Peyer's patch (tissue), 4 donors: ENCODE results near the gene ATG16L2. TPM values are rescaled to one million over a fixed set of nuclear protein-coding genes. Genes with fewer than 3 reads are reported as not detected.
"Not testable (repeated sequence)": the region's sequence is repeated elsewhere in the genome, so short reads cannot be mapped to it uniquely, and the experiment has no call there.

Experiments
- DNase-seq, 3 donors: peaks; one replicate each; pipeline ENCODE4 v3.0.0-alpha.2; 2017 to 2019
- H3K27ac ChIP-seq, 4 donors: fragments of 200-600 bp; sonication (generic); one replicate each; pipeline ENCODE4 v1.5.1; 2016 to 2019
- H3K27me3 ChIP-seq, 2 donors: fragments of 200-600 bp; sonication (generic); one replicate each; pipeline ENCODE4 v1.5.1; 2019
- H3K36me3 ChIP-seq, 3 donors: fragments of 200-600 bp; sonication (generic); one replicate each; pipeline ENCODE4 v1.5.1; 2016 to 2019
- H3K4me1 ChIP-seq, 4 donors: fragments of 200-600 bp; sonication (generic); one replicate each; pipeline ENCODE4 v1.5.1; 2016 to 2019
- H3K4me3 ChIP-seq, 4 donors: fragments of 200-600 bp; sonication (generic); 1 replicate in 3 of 4; 2 replicates in 1 of 4; pipeline ENCODE4 v1.5.1; 2016 to 2019; ENCODE audit warnings: mild to moderate bottlenecking in 1 of 4
- H3K9me3 ChIP-seq, 4 donors: fragments of 200-600 bp; sonication (generic); one replicate each; pipeline ENCODE4 v1.5.1; 2016 to 2019; ENCODE audit warnings: mild to moderate bottlenecking in 1 of 4
- CTCF ChIP-seq, 6 experiments: fragments of 450-650 bp in 4 of 6; fragments of 200-600 bp in 2 of 6; sonication (generic) in 1 of 6; IDR thresholded peaks; one replicate each; pipeline ENCODE4 v1.5.1; 2017 to 2019; ENCODE audit warnings: antibody characterized with exemption in 6 of 6, mild to moderate bottlenecking in 3 of 6, moderate library complexity in 1 of 6
- POLR2A ChIP-seq, 2 donors: fragments of 450-650 bp; IDR thresholded peaks; one replicate each; pipeline ENCODE4 v1.5.1; 2017; ENCODE audit warnings: antibody characterized with exemption in 2 of 2, mild to moderate bottlenecking in 2 of 2, moderate library complexity in 2 of 2
- total RNA-seq, 4 donors: library from RNA; depleted of rRNA; stranded (reverse); fragments of >200 nt; gene quantifications; one replicate each; pipeline ENCODE4 v1.1.0, GENCODE V29; 2016

ATG16L2 gene
- total RNA-seq, 4 donors from 2014 or later, result 39.9 to 226 (median 65.0) TPM

GRCh38 chr11:72824811-72825505, 10.7 kb downstream of the ATG16L2 start:
- no peak overlapping the region for H3K4me3 ChIP-seq
- H3K9me3 ChIP-seq, result no peaks in the 10 kb centered on the region
- peaks cover 0 to 13% (median 0%) of the 10 kb centered on the region in 3 donors for H3K36me3 ChIP-seq
- no peak for TF ChIP-seq POLR2A (IDR thresholded peaks at IDR 0.05)
- TF ChIP-seq CTCF (IDR thresholded peaks at IDR 0.05), result no peak
- peak in 1 of 3 donors; percentile 43 for DNase-seq
- no peaks in the 10 kb centered on the region for H3K27me3 ChIP-seq
- peaks cover 3 to 27% (median 16%) of the 10 kb centered on the region in 4 donors for H3K4me1 ChIP-seq
- no peak overlapping the region for H3K27ac ChIP-seq

- TF ChIP-seq POLR2A (IDR thresholded peaks at IDR 0.05) (no peak), CTCF (IDR thresholded peaks at IDR 0.05) (no peak)
- peaks cover 3 to 27% (median 16%) of the 10 kb centered on the region in 4 donors for H3K4me1 ChIP-seq
- H3K36me3 ChIP-seq, result peaks cover 0 to 9% (median 0%) of the 10 kb centered on the region in 3 donors
- peak overlapping the region in 1 of 4 donors; percentile 25 for H3K27ac ChIP-seq
- no peak overlapping the region for H3K4me3 ChIP-seq
- no peaks in the 10 kb centered on the region for H3K27me3 ChIP-seq
- peak in 1 of 3 donors; percentile 41 for DNase-seq
- no peaks in the 10 kb centered on the region for H3K9me3 ChIP-seq
Observed at GRCh38 chr11:72825661-72826060, 11.4 kb downstream of the ATG16L2 start.

GRCh38 chr11:72826191-72826941, 12.2 kb downstream of the ATG16L2 start:
- no peak for TF ChIP-seq CTCF (IDR thresholded peaks at IDR 0.05)
- TF ChIP-seq POLR2A (IDR thresholded peaks at IDR 0.05), result no peak
- peaks cover 3 to 21% (median 15%) of the 10 kb centered on the region in 4 donors for H3K4me1 ChIP-seq
- H3K9me3 ChIP-seq, result no peaks in the 10 kb centered on the region
- peaks cover 0 to 8% (median 0%) of the 10 kb centered on the region in 3 donors for H3K36me3 ChIP-seq
- no peaks in the 10 kb centered on the region for H3K27me3 ChIP-seq
- peak in 1 of 3 donors; percentile 44 for DNase-seq
- no peak overlapping the region for H3K4me3 ChIP-seq
- peak overlapping the region in 1 of 4 donors; percentile 25 for H3K27ac ChIP-seq

GRCh38 chr11:72826942-72827480, 12.8 kb downstream of the ATG16L2 start:
- DNase-seq, result no peak

GRCh38 chr11:72827656-72828055, 13.4 kb downstream of the ATG16L2 start:
- H3K4me3 ChIP-seq, H3K36me3 ChIP-seq, H3K9me3 ChIP-seq, H3K27me3 ChIP-seq: not testable (repeated sequence)
- peak overlapping the region; percentile 53 to 88 (median 66) for H3K27ac ChIP-seq
- DNase-seq, result peak in 1 of 3 donors; percentile 49
- peaks cover 3 to 26% (median 9%) of the 10 kb centered on the region in 4 donors for H3K4me1 ChIP-seq

More at GRCh38 chr11:72826942-72827480, 12.8 kb downstream of the ATG16L2 start:
- peaks cover 3 to 22% (median 12%) of the 10 kb centered on the region in 4 donors for H3K4me1 ChIP-seq
- peaks cover 0 to 8% (median 0%) of the 10 kb centered on the region in 3 donors for H3K36me3 ChIP-seq
- H3K27ac ChIP-seq, result peak overlapping the region in 3 of 4 donors; percentile 58 to 88 (median 74)
- no peak overlapping the region for H3K4me3 ChIP-seq
- no peaks in the 10 kb centered on the region for H3K27me3 ChIP-seq
- no peak for TF ChIP-seq POLR2A (IDR thresholded peaks at IDR 0.05)
- no peak for TF ChIP-seq CTCF (IDR thresholded peaks at IDR 0.05)
- H3K9me3 ChIP-seq, result no peaks in the 10 kb centered on the region
